A204.1 (cell line): ENCODE results near the gene GDF10.

ENCODE experiments used
- FAIRE-seq: peaks from 2 replicates; lab custom pipeline; 2012; peaks lifted over from hg19 to GRCh38; lab: Jason Lieb, UNC

GDF10 gene

GRCh38 chr10:47316131-47316530 is 16.1 kb downstream of the GDF10 start:
- FAIRE-seq, result no peak

GRCh38 chr10:47317251-47317650 is 17.3 kb downstream of the GDF10 start:
- FAIRE-seq, result no peak

- FAIRE-seq, result no peak
Observed at GRCh38 chr10:47318706-47319105, 18.7 kb downstream of the GDF10 start.

- FAIRE-seq, result no peak
Observed at GRCh38 chr10:47319784-47320183, 19.8 kb downstream of the GDF10 start.

GRCh38 chr10:47320812-47321211 is 20.8 kb downstream of the GDF10 start:
- no peak for FAIRE-seq

- no peak for FAIRE-seq
Observed at GRCh38 chr10:47321521-47322195, 21.7 kb downstream of the GDF10 start.

- FAIRE-seq, result no peak
Observed at GRCh38 chr10:47322300-47323061, 22.5 kb downstream of the GDF10 start, which contains the start of gene GDF2. Gene GDF2 (plus strand): TSS chr10:47322454. CDS start chr10:47322669, 215 bp downstream.

GRCh38 chr10:47323087-47323486 is 23.1 kb downstream of the GDF10 start:
- FAIRE-seq, result no peak

GRCh38 chr10:47323636-47324296 is 23.8 kb downstream of the GDF10 start:
- no peak for FAIRE-seq

GRCh38 chr10:47325303-47326291 is 25.6 kb downstream of the GDF10 start:
- FAIRE-seq, result no peak

GRCh38 chr10:47326306-47326926 is 26.4 kb downstream of the GDF10 start:
- no peak for FAIRE-seq

GRCh38 chr10:47326927-47327330 is 26.9 kb downstream of the GDF10 start:
- no peak for FAIRE-seq

GRCh38 chr10:47329855-47330254 is 29.9 kb downstream of the GDF10 start:
- no peak for FAIRE-seq

- no peak for FAIRE-seq
Observed at GRCh38 chr10:47330366-47330765, 30.4 kb downstream of the GDF10 start.

GRCh38 chr10:47330804-47331203 is 30.8 kb downstream of the GDF10 start:
- no peak for FAIRE-seq

GRCh38 chr10:47331491-47331890 is 31.5 kb downstream of the GDF10 start:
- FAIRE-seq, result no peak

GRCh38 chr10:47331954-47332353 is 32.0 kb downstream of the GDF10 start:
- no peak for FAIRE-seq

GRCh38 chr10:47332371-47332770 is 32.4 kb downstream of the GDF10 start:
- FAIRE-seq, result no peak

- no peak for FAIRE-seq
Observed at GRCh38 chr10:47332946-47333345, 32.9 kb downstream of the GDF10 start.

GRCh38 chr10:47333532-47333931 is 33.5 kb downstream of the GDF10 start:
- FAIRE-seq, result no peak

GRCh38 chr10:47334466-47335295 is 34.7 kb downstream of the GDF10 start:
- FAIRE-seq, result no peak
